Psoas muscle (tissue), 8 donors: ENCODE results near the gene MTTP. TPM values are rescaled to one million over a fixed set of nuclear protein-coding genes. Genes with fewer than 3 reads are reported as not detected.

Experiments
- ATAC-seq, 4 donors: fragments of 200-7000 bp; cut with Tn5 transposase; one replicate each; pipeline ENCODE4 v1.9.1; 2020; ENCODE audit warnings: moderate library complexity in 3 of 4, mild to moderate bottlenecking in 2 of 4
- DNase-seq, 2 donors: peaks; one replicate each; pipeline ENCODE4 v3.0.0-alpha.2; 2020
- H3K27ac ChIP-seq: fragments of 200-600 bp; one replicate; pipeline ENCODE4 v1.8.0; 2022
- H3K27me3 ChIP-seq, 3 donors: fragments of 200-600 bp in 1 of 3; one replicate each; pipeline versions ENCODE4 v1.6.1 to v1.8.0; 2013 to 2022; ENCODE audit warnings: low read length in 2 of 3, mild to moderate bottlenecking in 2 of 3, moderate library complexity in 1 of 3; ENCODE audit not compliant: insufficient read depth in 3 of 3
- H3K36me3 ChIP-seq, 2 donors: fragments of 200-600 bp in 1 of 2; one replicate each; pipeline versions ENCODE4 v1.6.1 to v1.8.0; 2013 to 2022; ENCODE audit warnings: low read depth in 1 of 2, mild to moderate bottlenecking in 1 of 2, moderate library complexity in 1 of 2; ENCODE audit not compliant: insufficient read depth in 1 of 2
- H3K4me1 ChIP-seq: fragments of 200-600 bp; one replicate; pipeline ENCODE4 v1.8.0; 2022
- H3K4me3 ChIP-seq: fragments of 200-600 bp; one replicate; pipeline ENCODE4 v1.8.0; 2022; ENCODE audit warnings: mild to moderate bottlenecking
- H3K9me3 ChIP-seq: fragments of 200-600 bp; one replicate; pipeline ENCODE4 v1.8.0; 2022
- CTCF ChIP-seq: fragments of 200-600 bp; IDR thresholded peaks from one replicate; pipeline ENCODE4 v1.8.0; 2022; ENCODE audit warnings: antibody characterized with exemption
- WGBS, 3 donors: extraction: QIAGEN DNeasy Blood & Tissue Kit; methylation state at CpG; one replicate each; pipeline versions ENCODE4 v1.1.6 to v1.1.7; 2013; 5-methylcytosine and 5-hydroxymethylcytosine counted together
- intact Hi-C, 2 donors: fragments of 100-400 bp; cut with DNase I; formaldehyde crosslinking; loops; one replicate each; pipeline versions ENCODE4 v1.11.0 to v1.14.2; 2022
- polyA plus RNA-seq, 3 donors: library from polyadenylated mRNA; stranded (reverse); fragments of 200-250 nt; gene quantifications; one replicate each; pipeline ENCODE4 v1.2.3, GENCODE V29; 2013
- total RNA-seq, 4 donors: library from RNA; stranded (reverse); fragmentation: NEBNext Ultra II Directional in 2 of 4; extraction: Animal tissue kit (Norgen Biotek cat#: 25700) in 2 of 4; gene quantifications; one replicate each; pipeline versions ENCODE4 v1.2.1 to v1.2.4, GENCODE V29; 2021 to 2023
- donor health status: healthy with polysubstance abuse.
- donor health status: DM: no; HTN: no; CAD: no; lungs with moderate emphysema.
- donor health status: Bipolar disorder and iron deficiency.
- donor health status: healthy.
- donor health status: DM: yes; HTN: yes; CAD: no.
- donor health status: DM: no; HTN: no; CAD: no.
- donor health status: DM: no; HTN: no; CAD: no.
- donor health status: DM: yes; HTN: yes; CAD: no.

Gene MTTP
- total and polyA plus RNA-seq, 7 donors = 0.04 to 0.99 (median 0.28) TPM

- Histone ChIP-seq H3K4me3 (no peak overlapping the region), H3K36me3 (no peaks in the 10 kb centered on the region), H3K4me1 (no peaks in the 10 kb centered on the region), H3K27ac (no peak overlapping the region), H3K9me3 (no peaks in the 10 kb centered on the region), H3K27me3 (no peaks in the 10 kb centered on the region)
- ATAC-seq (no peak), DNase-seq (no peak)
- TF ChIP-seq CTCF = no peak
- WGBS, 3 donors = 41 to 58% (median 52%) methylated on average over 2 of the region's 2 CpGs
- intact Hi-C loops = no loop called here
Observed at GRCh38 chr4:99536848-99537247, 37.8 kb upstream of the MTTP start.

- DNase-seq (no peak), ATAC-seq (no peak)
- intact Hi-C loops = no loop called here
- 66 to 84% (median 70%) methylated on average over 4 of the region's 4 CpGs for WGBS, 3 donors
- no peaks in the 10 kb centered on the region for H3K9me3 ChIP-seq
- no peaks in the 10 kb centered on the region for H3K4me1 ChIP-seq
- H3K4me3 ChIP-seq = no peak overlapping the region
- H3K36me3 ChIP-seq = no peaks in the 10 kb centered on the region
- no peak overlapping the region for H3K27ac ChIP-seq
- H3K27me3 ChIP-seq = no peaks in the 10 kb centered on the region
- no peak for TF ChIP-seq CTCF
Observed at GRCh38 chr4:99537674-99538073, 37.0 kb upstream of the MTTP start.

GRCh38 chr4:99540277-99540939, 34.2 kb upstream of the MTTP start:
- no peak overlapping the region for H3K27ac ChIP-seq
- ATAC-seq (no peak), DNase-seq (no peak)
- intact Hi-C loops = no loop called here
- no peaks in the 10 kb centered on the region for H3K27me3 ChIP-seq
- TF ChIP-seq CTCF = no peak
- H3K36me3 ChIP-seq = no peaks in the 10 kb centered on the region
- H3K4me1 ChIP-seq = no peaks in the 10 kb centered on the region
- no peak overlapping the region for H3K4me3 ChIP-seq
- peaks cover 10% of the 10 kb centered on the region for H3K9me3 ChIP-seq

- 97 to 99% (median 97%) methylated on average over 2 of the region's 2 CpGs for WGBS, 3 donors
Observed at GRCh38 chr4:99552872-99553271, 21.8 kb upstream of the MTTP start.

More at GRCh38 chr4:99552872-99553271, 21.8 kb upstream of the MTTP start:
- ATAC-seq = no peak
- intact Hi-C loops = no loop called here
- H3K27me3 ChIP-seq = no peaks in the 10 kb centered on the region
- H3K36me3 ChIP-seq = peaks cover 0 to 66% of the 10 kb centered on the region in 2 donors
- H3K4me3 ChIP-seq = no peak overlapping the region
- no peaks in the 10 kb centered on the region for H3K4me1 ChIP-seq
- no peak for DNase-seq
- no peaks in the 10 kb centered on the region for H3K9me3 ChIP-seq
- H3K27ac ChIP-seq = no peak overlapping the region
- no peak for TF ChIP-seq CTCF
